Measurements from ENCODE around the gene GPATCH1.

Gene GPATCH1

GRCh38 chr19:33086955-33087354 lies 6.0 kb downstream of the GPATCH1 start:
- no peak overlapping the region for H3K27ac Mint-ChIP-seq
- H3K36me3 Mint-ChIP-seq (ENCODE audit: low read depth) = peaks cover 41% of the 10 kb centered on the region
- H3K9me3 Mint-ChIP-seq = no peaks in the 10 kb centered on the region
- H3K27me3 Mint-ChIP-seq = no peaks in the 10 kb centered on the region
- intact Hi-C loops (cut with micrococcal nuclease) = no loop called here
- peaks cover 4% of the 10 kb centered on the region for H3K4me1 Mint-ChIP-seq (ENCODE audit: low read depth)
- H3K4me3 Mint-ChIP-seq = no peak overlapping the region

DNA sequence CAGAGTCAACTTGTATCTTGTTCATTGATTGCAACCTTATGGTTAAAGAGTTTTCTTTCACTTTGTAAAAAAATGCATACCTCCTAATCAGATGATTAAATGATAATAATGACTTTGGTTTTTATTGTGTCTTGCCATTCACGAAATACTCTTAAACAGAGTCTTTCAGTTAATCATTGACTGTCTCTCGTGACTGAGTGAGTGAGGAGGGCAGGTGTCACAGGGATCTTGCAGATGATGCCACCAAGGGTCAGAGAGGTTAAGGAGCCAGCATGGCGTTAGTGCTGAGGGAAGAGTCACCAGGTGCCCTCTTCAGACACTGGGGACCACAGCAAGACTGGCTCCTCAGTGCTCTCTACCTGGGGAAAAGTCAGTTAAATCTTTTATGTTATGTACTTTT lies 8.0 kb downstream of the GPATCH1 start:
- H3K27me3 Mint-ChIP-seq = no peaks in the 10 kb centered on the region
- no peak overlapping the region for H3K27ac Mint-ChIP-seq
- H3K9me3 Mint-ChIP-seq = no peaks in the 10 kb centered on the region
- intact Hi-C loops (cut with micrococcal nuclease) = no loop called here
- peaks cover 52% of the 10 kb centered on the region for H3K36me3 Mint-ChIP-seq (ENCODE audit: low read depth)
- H3K4me1 Mint-ChIP-seq (ENCODE audit: low read depth) = no peaks in the 10 kb centered on the region
- H3K4me3 Mint-ChIP-seq = no peak overlapping the region

GRCh38 chr19:33090179-33090578 lies 9.2 kb downstream of the GPATCH1 start:
- Mint-ChIP-seq H3K36me3 (ENCODE audit: low read depth) (peaks cover 64% of the 10 kb centered on the region), H3K27me3 (no peaks in the 10 kb centered on the region), H3K4me1 (ENCODE audit: low read depth) (no peaks in the 10 kb centered on the region), H3K4me3 (no peak overlapping the region), H3K9me3 (no peaks in the 10 kb centered on the region), H3K27ac (no peak overlapping the region)
- intact Hi-C loops (cut with micrococcal nuclease) = no loop called here

- Mint-ChIP-seq H3K27ac (no peak overlapping the region), H3K4me3 (no peak overlapping the region), H3K27me3 (no peaks in the 10 kb centered on the region), H3K9me3 (no peaks in the 10 kb centered on the region), H3K4me1 (ENCODE audit: low read depth) (no peaks in the 10 kb centered on the region), H3K36me3 (ENCODE audit: low read depth) (peaks cover 91% of the 10 kb centered on the region)
- intact Hi-C loops (cut with micrococcal nuclease) = no loop called here
These were observed 12.6 kb downstream of the GPATCH1 start for GRCh38 chr19:33093420-33094210.

- Mint-ChIP-seq H3K9me3 (no peaks in the 10 kb centered on the region), H3K27me3 (no peaks in the 10 kb centered on the region), H3K27ac (no peak overlapping the region), H3K4me3 (no peak overlapping the region), H3K4me1 (ENCODE audit: low read depth) (no peaks in the 10 kb centered on the region), H3K36me3 (ENCODE audit: low read depth) (peaks cover 91% of the 10 kb centered on the region)
- intact Hi-C loops (cut with micrococcal nuclease) = no loop called here
These were observed 13.6 kb downstream of the GPATCH1 start for GRCh38 chr19:33094436-33095067.

DNA sequence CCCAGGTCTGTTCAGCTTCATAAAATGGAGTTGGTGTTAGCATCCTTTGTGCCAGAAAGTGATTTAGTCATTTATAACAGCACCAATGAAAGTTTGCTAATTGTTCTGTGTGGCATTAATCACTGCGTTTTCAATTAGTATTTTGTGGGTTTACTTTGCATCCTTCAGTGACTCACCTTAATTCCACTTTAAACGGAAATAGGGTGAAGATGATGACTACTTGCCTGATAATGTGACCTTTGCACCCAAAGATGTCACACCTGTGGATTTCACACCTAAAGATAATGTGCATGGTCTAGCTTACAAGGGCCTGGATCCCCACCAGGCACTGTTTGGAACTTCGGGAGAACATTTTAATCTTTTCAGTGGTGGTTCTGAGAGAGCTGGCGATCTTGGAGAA lies 15.0 kb downstream of the GPATCH1 start:
- Mint-ChIP-seq H3K4me1 (ENCODE audit: low read depth) (no peaks in the 10 kb centered on the region), H3K4me3 (no peak overlapping the region), H3K9me3 (no peaks in the 10 kb centered on the region), H3K27ac (no peak overlapping the region), H3K36me3 (ENCODE audit: low read depth) (peaks cover 91% of the 10 kb centered on the region), H3K27me3 (no peaks in the 10 kb centered on the region)
- intact Hi-C loops (cut with micrococcal nuclease) = no loop called here

DNA sequence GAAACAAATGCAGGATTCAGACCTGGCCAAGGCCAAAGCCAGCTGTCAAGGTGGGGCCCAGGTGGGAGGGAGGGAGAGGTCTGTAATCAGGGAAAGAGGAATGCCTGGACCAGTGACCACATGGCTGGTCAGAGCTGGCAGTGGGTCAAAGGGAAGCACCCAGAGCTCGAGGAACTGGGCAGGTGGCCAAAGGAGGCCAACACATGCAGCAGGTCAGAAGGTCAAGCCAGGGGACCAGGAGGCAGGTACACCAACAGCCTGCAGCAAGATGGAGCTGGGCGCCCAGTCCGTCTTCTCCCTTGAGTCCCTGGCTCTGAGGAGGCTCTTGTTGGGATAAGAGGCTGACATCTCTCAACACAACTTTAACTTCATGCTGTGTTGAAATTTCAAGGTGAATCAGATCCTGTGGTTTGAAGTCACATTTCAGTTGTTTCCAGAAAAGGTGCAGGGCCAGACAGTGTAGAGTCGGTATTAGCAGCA lies 17.1 kb downstream of the GPATCH1 start:
- Mint-ChIP-seq H3K36me3 (ENCODE audit: low read depth) (peaks cover 100% of the 10 kb centered on the region), H3K4me3 (no peak overlapping the region), H3K4me1 (ENCODE audit: low read depth) (no peaks in the 10 kb centered on the region), H3K27me3 (no peaks in the 10 kb centered on the region), H3K27ac (no peak overlapping the region), H3K9me3 (no peaks in the 10 kb centered on the region)
- intact Hi-C loops (cut with micrococcal nuclease) = no loop called here

GRCh38 chr19:33100894-33101644 lies 20.1 kb downstream of the GPATCH1 start:
- no peak overlapping the region for H3K4me3 Mint-ChIP-seq
- H3K27ac Mint-ChIP-seq = no peak overlapping the region
- intact Hi-C loops (cut with micrococcal nuclease) = no loop called here
- peaks cover 92% of the 10 kb centered on the region for H3K36me3 Mint-ChIP-seq (ENCODE audit: low read depth)
- no peaks in the 10 kb centered on the region for H3K27me3 Mint-ChIP-seq
- H3K4me1 Mint-ChIP-seq (ENCODE audit: low read depth) = no peaks in the 10 kb centered on the region
- no peaks in the 10 kb centered on the region for H3K9me3 Mint-ChIP-seq

- Mint-ChIP-seq H3K9me3 (no peaks in the 10 kb centered on the region), H3K27ac (no peak overlapping the region), H3K36me3 (ENCODE audit: low read depth) (peaks cover 92% of the 10 kb centered on the region), H3K27me3 (no peaks in the 10 kb centered on the region), H3K4me3 (no peak overlapping the region), H3K4me1 (ENCODE audit: low read depth) (no peaks in the 10 kb centered on the region)
- intact Hi-C loops (cut with micrococcal nuclease) = no loop called here
These were observed 21.9 kb downstream of the GPATCH1 start for GRCh38 chr19:33102893-33103292.

DNA sequence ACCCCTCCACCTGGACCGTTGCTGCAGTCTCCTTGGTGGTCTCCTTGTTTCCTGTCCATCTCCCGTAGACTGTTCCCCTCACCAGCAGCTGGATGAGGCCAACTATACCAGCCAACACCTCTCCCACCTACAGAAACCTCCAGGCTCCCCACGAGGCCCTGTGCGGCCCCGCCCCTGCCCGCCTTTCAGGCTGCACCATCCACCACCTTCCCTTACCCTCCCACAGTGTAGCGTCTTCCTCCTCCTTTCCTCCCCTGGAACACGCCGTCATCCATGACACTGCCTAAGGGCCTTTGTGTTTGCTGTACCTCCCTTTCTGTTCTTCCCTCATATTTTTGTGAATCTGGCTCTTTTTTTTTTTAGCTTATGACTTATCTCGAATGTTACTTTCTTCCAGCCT lies 27.2 kb downstream of the GPATCH1 start:
- intact Hi-C loops (cut with micrococcal nuclease) = no loop called here
- no peak overlapping the region for H3K4me3 Mint-ChIP-seq
- H3K27ac Mint-ChIP-seq = no peak overlapping the region
- H3K9me3 Mint-ChIP-seq = no peaks in the 10 kb centered on the region
- H3K36me3 Mint-ChIP-seq (ENCODE audit: low read depth) = peaks cover 90% of the 10 kb centered on the region
- no peaks in the 10 kb centered on the region for H3K27me3 Mint-ChIP-seq
- H3K4me1 Mint-ChIP-seq (ENCODE audit: low read depth) = no peaks in the 10 kb centered on the region

DNA sequence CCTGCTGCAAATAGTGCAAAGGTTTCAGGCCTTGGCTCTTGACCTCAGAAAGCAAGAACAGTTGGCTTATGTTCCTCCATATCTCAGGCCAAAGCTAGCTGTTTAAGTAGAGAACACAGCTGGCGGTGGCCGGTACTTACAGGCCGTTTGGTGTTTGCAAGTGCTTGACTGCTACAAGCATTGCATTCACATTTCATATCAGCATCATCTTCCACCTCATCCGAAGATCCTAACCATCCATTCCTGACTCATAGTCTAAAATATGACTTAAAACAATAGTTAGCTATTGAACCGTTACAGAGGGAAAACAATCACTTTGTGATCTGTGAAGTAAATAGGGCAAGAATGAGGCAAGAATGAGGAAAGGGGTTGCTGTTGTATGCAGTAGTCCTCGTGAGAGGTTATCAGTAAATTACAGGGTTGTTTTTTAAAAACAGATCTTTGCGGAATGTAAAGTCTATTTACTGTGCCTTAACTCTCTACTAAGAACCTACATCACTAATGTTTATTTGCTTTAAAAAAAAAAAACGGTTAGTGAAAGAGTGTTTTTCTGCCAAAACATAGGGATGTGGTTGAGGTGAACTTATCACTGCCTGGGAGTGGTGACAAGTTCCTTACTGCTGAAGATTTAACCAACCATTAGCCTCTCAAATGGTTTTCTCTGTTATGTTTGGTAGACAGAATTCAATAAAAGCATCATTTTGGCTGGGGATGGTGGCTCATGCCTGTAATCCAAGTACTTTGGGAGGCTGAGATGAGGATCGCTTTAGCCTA lies 29.3 kb downstream of the GPATCH1 start:
- H3K4me3 Mint-ChIP-seq = no peak overlapping the region
- H3K27ac Mint-ChIP-seq = no peak overlapping the region
- no peaks in the 10 kb centered on the region for H3K4me1 Mint-ChIP-seq (ENCODE audit: low read depth)
- H3K9me3 Mint-ChIP-seq = no peaks in the 10 kb centered on the region
- peaks cover 91% of the 10 kb centered on the region for H3K36me3 Mint-ChIP-seq (ENCODE audit: low read depth)
- intact Hi-C loops (cut with micrococcal nuclease) = loop anchor here (10.0 kb wide), 1 partner anchor 136 kb away; the partner anchor contains the start of genes CEP89 and FAAP24
- H3K27me3 Mint-ChIP-seq = no peaks in the 10 kb centered on the region

DNA sequence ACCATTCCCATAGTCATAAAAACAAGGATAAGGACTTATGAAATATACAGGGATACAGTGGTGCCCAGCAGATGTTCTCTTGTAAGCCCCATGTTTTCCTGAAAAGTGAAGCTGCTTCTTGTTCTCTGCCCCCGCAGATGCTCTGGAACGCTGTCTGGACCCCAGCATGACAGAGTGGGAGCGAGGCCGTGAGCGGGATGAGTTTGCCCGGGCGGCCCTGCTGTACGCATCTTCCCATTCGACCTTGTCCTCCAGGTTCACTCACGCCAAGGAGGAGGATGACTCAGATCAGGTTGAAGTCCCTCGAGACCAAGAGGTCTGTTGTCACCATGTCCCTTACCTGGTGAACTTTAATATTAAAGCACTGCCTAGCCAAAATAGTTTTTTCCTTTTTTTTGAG lies 30.6 kb downstream of the GPATCH1 start:
- intact Hi-C loops (cut with micrococcal nuclease) = loop anchor here (10.0 kb wide), 1 partner anchor 137 kb away; the partner anchor contains the start of genes CEP89 and FAAP24
- H3K9me3 Mint-ChIP-seq = no peaks in the 10 kb centered on the region
- no peaks in the 10 kb centered on the region for H3K27me3 Mint-ChIP-seq
- H3K27ac Mint-ChIP-seq = no peak overlapping the region
- H3K36me3 Mint-ChIP-seq (ENCODE audit: low read depth) = peaks cover 98% of the 10 kb centered on the region
- H3K4me3 Mint-ChIP-seq = no peak overlapping the region
- no peaks in the 10 kb centered on the region for H3K4me1 Mint-ChIP-seq (ENCODE audit: low read depth)

DNA sequence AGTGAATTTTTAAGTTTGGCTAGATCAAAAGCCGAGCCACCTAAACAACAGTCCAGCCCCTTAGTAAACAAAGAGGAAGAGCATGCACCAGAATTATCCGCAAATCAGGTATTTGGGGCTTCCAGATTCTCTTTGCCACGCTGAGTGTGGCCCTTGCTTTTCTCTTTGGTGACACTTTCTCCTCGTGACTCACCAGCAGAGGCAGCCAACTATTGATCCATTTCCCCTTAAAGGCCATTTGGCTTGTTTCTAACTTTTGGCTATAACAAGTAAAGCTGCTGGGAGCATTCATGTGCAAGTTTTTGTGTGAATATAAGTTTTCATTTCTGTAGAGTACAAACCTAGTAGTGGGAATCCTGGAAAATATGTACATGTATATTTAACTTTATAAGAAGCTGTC lies 33.3 kb downstream of the GPATCH1 start:
- no peaks in the 10 kb centered on the region for H3K4me1 Mint-ChIP-seq (ENCODE audit: low read depth)
- intact Hi-C loops (cut with micrococcal nuclease) = loop anchor here (10.0 kb wide), 1 partner anchor 140 kb away; the partner anchor contains the start of genes CEP89 and FAAP24

More for the DNA sequence above, 33.3 kb downstream of the GPATCH1 start:
- H3K9me3 Mint-ChIP-seq = no peaks in the 10 kb centered on the region
- H3K27me3 Mint-ChIP-seq = no peaks in the 10 kb centered on the region
- H3K36me3 Mint-ChIP-seq (ENCODE audit: low read depth) = peaks cover 98% of the 10 kb centered on the region
- no peak overlapping the region for H3K27ac Mint-ChIP-seq
- no peak overlapping the region for H3K4me3 Mint-ChIP-seq
